ENCODE data around the gene PCSK2. TPM values are rescaled to one million over a fixed set of nuclear protein-coding genes. Genes with fewer than 3 reads are reported as not detected.

Gene PCSK2
- total RNA-seq, 1 donor from 2014 or later: 11.5 TPM

DNA sequence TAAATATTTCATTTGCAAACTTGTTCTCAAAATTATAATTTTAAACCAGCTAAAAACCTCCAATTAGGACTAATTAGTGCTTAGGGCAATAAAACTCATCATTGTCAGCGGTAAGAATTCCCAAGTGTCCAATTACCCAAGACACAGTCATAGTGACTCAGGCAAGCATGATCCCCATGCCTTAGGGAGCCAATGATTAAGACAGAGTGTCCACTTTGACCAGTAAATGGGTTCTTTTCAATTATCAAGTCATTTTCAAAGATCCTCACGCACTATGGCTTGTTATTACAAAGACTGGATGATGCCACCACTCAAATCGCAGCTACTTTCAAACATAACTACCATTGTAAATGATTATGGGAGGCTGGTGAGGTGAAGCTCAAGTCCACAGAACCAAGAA, 190.4 kb downstream of the PCSK2 start:
- Mint-ChIP-seq H3K9me3 (ENCODE audit: low read depth) (peaks cover 12% of the 10 kb centered on the region), H3K4me3 (ENCODE audit: low read depth) (no peak overlapping the region), H3K27me3 (peaks cover 16% of the 10 kb centered on the region), H3K4me1 (ENCODE audit: low read depth) (peaks cover 2% of the 10 kb centered on the region), H3K36me3 (ENCODE audit: insufficient read depth) (peaks cover 2% of the 10 kb centered on the region), H3K27ac (no peak overlapping the region)
- TF ChIP-seq, protein P1, sequence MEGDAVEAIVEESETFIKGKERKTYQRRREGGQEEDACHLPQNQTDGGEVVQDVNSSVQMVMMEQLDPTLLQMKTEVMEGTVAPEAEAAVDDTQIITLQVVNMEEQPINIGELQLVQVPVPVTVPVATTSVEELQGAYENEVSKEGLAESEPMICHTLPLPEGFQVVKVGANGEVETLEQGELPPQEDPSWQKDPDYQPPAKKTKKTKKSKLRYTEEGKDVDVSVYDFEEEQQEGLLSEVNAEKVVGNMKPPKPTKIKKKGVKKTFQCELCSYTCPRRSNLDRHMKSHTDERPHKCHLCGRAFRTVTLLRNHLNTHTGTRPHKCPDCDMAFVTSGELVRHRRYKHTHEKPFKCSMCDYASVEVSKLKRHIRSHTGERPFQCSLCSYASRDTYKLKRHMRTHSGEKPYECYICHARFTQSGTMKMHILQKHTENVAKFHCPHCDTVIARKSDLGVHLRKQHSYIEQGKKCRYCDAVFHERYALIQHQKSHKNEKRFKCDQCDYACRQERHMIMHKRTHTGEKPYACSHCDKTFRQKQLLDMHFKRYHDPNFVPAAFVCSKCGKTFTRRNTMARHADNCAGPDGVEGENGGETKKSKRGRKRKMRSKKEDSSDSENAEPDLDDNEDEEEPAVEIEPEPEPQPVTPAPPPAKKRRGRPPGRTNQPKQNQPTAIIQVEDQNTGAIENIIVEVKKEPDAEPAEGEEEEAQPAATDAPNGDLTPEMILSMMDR (IDR thresholded peaks at IDR 0.05; ENCODE audit: unreplicated experiment): no peak
- no peak for DNase-seq (ENCODE audit: low spot score, unreplicated experiment)

DNA sequence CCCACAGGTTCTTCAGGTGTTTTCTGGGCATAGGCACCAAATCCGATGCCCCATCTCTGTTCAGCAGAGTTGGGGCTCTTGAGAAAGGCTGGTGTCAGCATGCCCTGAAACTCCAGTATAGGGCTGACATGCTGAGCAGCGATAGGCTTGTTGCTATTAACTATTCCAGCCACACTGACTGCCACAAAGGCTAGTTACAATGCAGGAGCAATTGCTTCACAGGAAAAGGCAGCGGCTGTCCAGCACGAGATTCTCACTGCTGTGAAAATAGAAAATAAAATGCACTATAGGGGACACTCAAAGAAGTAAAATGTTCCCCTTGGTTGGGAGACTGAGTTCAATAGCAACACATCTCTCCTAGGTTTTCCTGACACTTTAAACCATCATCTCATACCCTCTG, 191.9 kb downstream of the PCSK2 start:
- Mint-ChIP-seq H3K27ac (no peak overlapping the region), H3K4me3 (ENCODE audit: low read depth) (no peak overlapping the region), H3K36me3 (ENCODE audit: insufficient read depth) (peaks cover 2% of the 10 kb centered on the region)

DNA sequence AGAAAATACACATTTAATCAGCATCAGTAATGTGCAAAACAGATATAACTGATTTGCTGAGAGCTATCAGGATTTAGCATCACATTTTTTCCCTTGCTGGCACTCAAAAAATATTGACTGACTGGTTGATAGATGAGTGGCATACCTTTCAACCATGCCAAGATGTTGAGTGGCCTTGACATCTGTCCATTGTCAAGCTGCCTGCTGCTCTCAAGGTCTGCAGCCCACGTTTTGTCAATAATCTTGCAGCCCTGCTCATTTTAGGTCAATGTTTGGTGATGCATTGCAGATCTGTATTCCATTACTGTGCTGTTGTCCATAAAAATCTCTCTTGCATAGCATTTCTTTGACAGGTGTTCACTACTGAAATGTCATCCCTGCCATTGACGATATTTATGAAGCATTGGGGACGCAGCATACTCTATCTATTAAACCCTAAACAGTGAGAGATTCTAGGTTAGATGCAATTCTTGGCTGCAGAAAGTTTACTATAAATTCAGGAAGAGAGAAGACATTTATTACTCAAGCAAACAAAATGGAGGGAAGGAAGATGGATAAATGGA, 192.7 kb downstream of the PCSK2 start:
- TF ChIP-seq, protein P1 (IDR thresholded peaks at IDR 0.05; ENCODE audit: unreplicated experiment): no peak

More for the DNA sequence above, 191.9 kb downstream of the PCSK2 start:
- peaks cover 8% of the 10 kb centered on the region for H3K4me1 Mint-ChIP-seq (ENCODE audit: low read depth)
- peaks cover 14% of the 10 kb centered on the region for H3K27me3 Mint-ChIP-seq
- TF ChIP-seq, protein P1 (IDR thresholded peaks at IDR 0.05; ENCODE audit: unreplicated experiment): no peak
- peaks cover 5% of the 10 kb centered on the region for H3K9me3 Mint-ChIP-seq (ENCODE audit: low read depth)
- no peak for DNase-seq (ENCODE audit: low spot score, unreplicated experiment)

DNA sequence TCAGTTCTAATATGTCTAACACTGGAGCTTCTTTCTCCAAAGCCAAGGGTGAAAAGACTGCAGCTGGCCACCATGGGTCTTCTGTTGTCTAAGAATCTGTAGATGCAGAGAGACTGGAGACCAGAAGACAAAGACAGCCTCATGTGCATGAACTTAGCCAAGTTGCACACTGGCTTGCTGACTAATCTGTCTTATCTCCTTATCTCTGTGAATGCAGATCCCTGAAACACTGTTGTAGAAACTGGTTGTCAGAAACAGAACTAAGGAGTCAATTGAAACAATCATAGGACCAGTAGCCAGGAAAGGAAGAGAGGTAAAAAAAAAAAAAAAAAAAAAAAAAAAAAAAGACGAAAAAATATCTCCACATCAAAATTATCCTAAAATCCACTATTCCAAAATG, 194.7 kb downstream of the PCSK2 start:
- Mint-ChIP-seq H3K4me3 (ENCODE audit: low read depth) (no peak overlapping the region), H3K36me3 (ENCODE audit: insufficient read depth) (no peaks in the 10 kb centered on the region), H3K9me3 (ENCODE audit: low read depth) (no peaks in the 10 kb centered on the region), H3K27ac (no peak overlapping the region), H3K27me3 (peaks cover 14% of the 10 kb centered on the region), H3K4me1 (ENCODE audit: low read depth) (peaks cover 8% of the 10 kb centered on the region)
- no peak for DNase-seq (ENCODE audit: low spot score, unreplicated experiment)
- TF ChIP-seq, protein P1 (IDR thresholded peaks at IDR 0.05; ENCODE audit: unreplicated experiment): no peak

More for the DNA sequence above, 192.7 kb downstream of the PCSK2 start:
- Mint-ChIP-seq H3K27ac (no peak overlapping the region), H3K27me3 (peaks cover 14% of the 10 kb centered on the region), H3K36me3 (ENCODE audit: insufficient read depth) (no peaks in the 10 kb centered on the region), H3K4me1 (ENCODE audit: low read depth) (peaks cover 8% of the 10 kb centered on the region), H3K9me3 (ENCODE audit: low read depth) (peaks cover 3% of the 10 kb centered on the region), H3K4me3 (ENCODE audit: low read depth) (no peak overlapping the region)
- DNase-seq (ENCODE audit: low spot score, unreplicated experiment): no peak

DNA sequence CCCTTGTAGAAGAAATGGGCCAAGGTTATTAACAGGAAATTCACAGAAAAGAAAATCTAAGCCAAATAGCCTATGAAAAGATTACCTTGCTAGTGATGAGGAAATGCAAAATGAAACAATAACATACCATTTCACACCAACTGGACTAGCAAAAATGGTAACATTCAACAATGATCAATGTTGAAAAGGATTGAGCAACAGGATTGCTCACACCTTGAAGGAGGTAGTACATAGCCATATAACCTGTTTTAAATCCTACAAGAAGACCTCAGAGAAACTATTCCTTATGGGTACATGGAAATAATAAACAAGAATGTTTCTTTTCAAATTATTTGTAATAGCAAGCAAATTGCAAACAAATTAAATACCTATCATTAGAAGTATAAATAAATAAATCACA, 196.9 kb downstream of the PCSK2 start:
- no peaks in the 10 kb centered on the region for H3K36me3 Mint-ChIP-seq (ENCODE audit: insufficient read depth)
- H3K27me3 Mint-ChIP-seq: peaks cover 6% of the 10 kb centered on the region
- H3K9me3 Mint-ChIP-seq (ENCODE audit: low read depth): no peaks in the 10 kb centered on the region
- H3K4me3 Mint-ChIP-seq (ENCODE audit: low read depth): no peak overlapping the region
- H3K27ac Mint-ChIP-seq: no peak overlapping the region
- no peak for DNase-seq (ENCODE audit: low spot score, unreplicated experiment)
- peaks cover 8% of the 10 kb centered on the region for H3K4me1 Mint-ChIP-seq (ENCODE audit: low read depth)
- TF ChIP-seq, protein P1 (IDR thresholded peaks at IDR 0.05; ENCODE audit: unreplicated experiment): no peak

All from progenitor cell of endocrine pancreas (in vitro differentiated cells).